ENCODE results near the gene UCP1.
A peak's percentile ranks its signal among the peaks of the same experiment; 100 is the strongest.

Gene UCP1, protein sequence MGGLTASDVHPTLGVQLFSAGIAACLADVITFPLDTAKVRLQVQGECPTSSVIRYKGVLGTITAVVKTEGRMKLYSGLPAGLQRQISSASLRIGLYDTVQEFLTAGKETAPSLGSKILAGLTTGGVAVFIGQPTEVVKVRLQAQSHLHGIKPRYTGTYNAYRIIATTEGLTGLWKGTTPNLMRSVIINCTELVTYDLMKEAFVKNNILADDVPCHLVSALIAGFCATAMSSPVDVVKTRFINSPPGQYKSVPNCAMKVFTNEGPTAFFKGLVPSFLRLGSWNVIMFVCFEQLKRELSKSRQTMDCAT

DNA sequence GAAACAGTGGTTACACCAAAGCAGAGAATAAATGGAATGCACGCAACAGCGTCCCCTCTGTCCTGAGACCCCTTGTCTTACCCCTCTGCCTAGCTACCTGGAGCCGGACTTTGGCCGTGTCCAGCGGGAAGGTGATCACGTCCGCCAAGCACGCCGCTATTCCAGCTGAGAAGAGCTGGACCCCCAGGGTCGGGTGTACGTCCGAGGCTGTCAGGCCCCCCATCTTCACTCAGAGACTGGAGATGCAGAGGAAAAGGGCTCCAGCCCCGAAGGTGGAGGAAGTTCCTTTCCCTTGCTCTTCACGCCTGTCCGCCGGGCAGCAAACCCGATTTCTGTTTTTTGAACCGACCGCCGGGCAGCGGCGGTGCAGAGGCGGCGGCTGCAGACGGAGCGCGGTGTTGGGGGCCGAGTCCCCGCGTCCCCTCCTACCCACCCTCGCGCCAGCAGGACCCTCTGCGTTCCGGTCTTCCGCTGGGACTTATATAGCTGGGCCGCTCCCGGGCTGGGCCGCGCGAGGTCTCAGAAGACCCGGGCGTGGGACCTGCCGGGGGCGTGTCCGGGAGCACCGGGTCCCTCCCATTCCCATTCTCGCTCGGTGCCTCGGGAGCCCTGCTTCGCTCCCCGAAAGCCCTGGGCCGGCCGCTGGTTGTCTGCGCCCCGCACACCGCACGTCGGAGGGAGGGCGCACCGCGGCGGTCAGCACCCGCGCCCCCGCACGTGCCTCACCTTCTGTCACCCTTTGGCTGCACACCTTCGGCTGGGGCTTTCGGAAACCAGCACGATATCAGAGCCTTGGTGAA is at the start of gene UCP1:
TSS of gene UCP1 (minus strand) at position 455 of the 800 bp plus-strand sequence. CDS start at position 223, 232 bp downstream.
- Histone ChIP-seq H3K36me3 (ENCODE audit: control insufficient read depth, insufficient read depth, low read length, severe bottlenecking) (no peaks in the 10 kb centered on the region), H3K4me3 (ENCODE audit: low read length) (peak within 1 kb of the TSS; percentile 77), H3K4me1 (ENCODE audit: control insufficient read depth, insufficient read depth, low read length) (peaks cover 18% of the 10 kb centered on the region), H3K27me3 (replicated peaks; ENCODE audit: control insufficient read depth, insufficient read depth, low read length) (peaks cover 56% of the 10 kb centered on the region), H3K9me3 (ENCODE audit: control insufficient read depth, low read length) (peaks cover 27% of the 10 kb centered on the region), H3K9ac (ENCODE audit: low read length) (no peak within 1 kb of the TSS)
- peak; percentile 30 for DNase-seq (ENCODE audit: low read depth)

DNA sequence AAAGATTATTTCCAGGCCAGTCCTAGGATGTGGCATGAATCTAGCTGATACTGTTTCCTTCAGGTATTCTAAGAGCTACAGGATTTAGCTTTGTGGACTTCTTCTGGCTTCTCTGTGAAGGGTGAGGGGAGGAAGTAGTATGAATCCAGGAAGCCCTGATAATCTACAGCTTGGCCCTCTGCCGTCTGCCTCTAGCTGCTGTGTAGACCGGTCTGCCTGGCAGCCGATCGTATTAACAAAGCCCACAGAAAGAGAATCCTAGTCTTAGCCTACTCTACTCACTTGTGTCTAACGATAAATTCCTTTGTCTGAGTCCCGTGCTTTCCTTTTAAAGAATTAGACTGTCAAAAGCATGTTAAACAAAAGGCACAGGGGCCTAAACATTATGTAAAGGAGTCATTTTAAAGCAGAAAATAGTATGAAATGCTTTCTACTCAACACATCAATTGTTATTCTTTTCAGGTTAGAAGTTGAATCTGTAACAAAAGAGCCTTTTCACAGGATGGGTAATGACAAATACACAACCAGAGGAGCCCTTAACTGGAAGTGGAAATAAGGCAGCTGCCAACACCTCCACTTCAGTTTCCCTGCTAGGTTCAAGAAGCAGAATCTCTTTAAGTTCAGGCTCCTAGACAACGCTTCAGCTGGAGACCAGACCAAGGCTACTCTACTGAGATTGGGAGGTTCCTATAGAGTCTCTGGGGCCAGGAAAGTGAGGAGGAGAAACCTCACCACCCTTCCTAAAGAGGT is 48.9 kb upstream of the UCP1 start:
- DNase-seq (ENCODE audit: low read depth): no peak
- Histone ChIP-seq H3K4me3 (ENCODE audit: low read length) (no peak overlapping the region), H3K9ac (ENCODE audit: low read length) (no peak overlapping the region), H3K27me3 (replicated peaks; ENCODE audit: control insufficient read depth, insufficient read depth, low read length) (no peaks in the 10 kb centered on the region), H3K9me3 (ENCODE audit: control insufficient read depth, low read length) (no peaks in the 10 kb centered on the region), H3K4me1 (ENCODE audit: control insufficient read depth, insufficient read depth, low read length) (no peaks in the 10 kb centered on the region), H3K36me3 (ENCODE audit: control insufficient read depth, insufficient read depth, low read length, severe bottlenecking) (peaks cover 12% of the 10 kb centered on the region)

DNA sequence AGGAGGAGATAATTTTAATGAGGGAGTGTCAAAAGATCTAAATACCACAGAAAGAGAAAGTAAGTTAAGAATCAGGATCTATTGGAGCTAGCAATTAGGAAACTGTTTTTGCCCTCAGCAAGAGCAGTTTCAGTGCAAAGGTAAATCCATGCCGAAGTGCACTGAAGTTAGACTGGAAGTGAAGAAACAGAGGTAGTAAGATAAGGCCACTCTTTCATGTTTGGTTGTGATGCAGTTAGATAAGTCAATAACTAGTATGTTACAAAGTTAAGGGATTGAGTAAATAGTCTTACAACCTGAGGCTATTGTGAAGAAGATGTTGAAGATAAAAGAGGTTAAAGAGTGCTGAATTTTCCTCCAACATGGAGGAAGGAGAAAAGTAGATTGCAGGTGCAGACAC is 46.7 kb upstream of the UCP1 start:
- no peaks in the 10 kb centered on the region for H3K36me3 ChIP-seq (ENCODE audit: control insufficient read depth, insufficient read depth, low read length, severe bottlenecking)
- H3K9me3 ChIP-seq (ENCODE audit: control insufficient read depth, low read length): no peaks in the 10 kb centered on the region
- H3K4me3 ChIP-seq (ENCODE audit: low read length): no peak overlapping the region
- H3K4me1 ChIP-seq (ENCODE audit: control insufficient read depth, insufficient read depth, low read length): no peaks in the 10 kb centered on the region
- no peaks in the 10 kb centered on the region for H3K27me3 ChIP-seq (replicated peaks; ENCODE audit: control insufficient read depth, insufficient read depth, low read length)
- no peak overlapping the region for H3K9ac ChIP-seq (ENCODE audit: low read length)
- DNase-seq (ENCODE audit: low read depth): no peak

DNA sequence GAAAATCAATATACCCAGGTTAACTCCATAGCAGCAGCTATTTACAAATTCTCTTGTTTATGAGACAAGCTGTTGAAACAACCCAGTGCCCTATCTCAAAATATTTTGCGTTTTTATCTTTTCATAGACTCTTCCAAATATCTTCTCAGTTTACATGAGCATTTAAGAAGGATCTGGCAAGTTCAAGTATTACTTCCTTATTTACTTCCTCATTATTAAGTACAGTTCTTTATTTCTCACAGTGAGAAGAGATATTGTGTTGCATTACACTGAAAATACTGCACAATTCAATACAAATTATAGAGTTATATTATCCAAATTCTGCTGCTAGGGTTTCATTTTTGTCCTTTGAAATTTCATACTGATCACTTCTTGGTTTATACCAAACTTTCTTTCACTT is 43.6 kb upstream of the UCP1 start:
- H3K9me3 ChIP-seq (ENCODE audit: control insufficient read depth, low read length): no peaks in the 10 kb centered on the region
- no peaks in the 10 kb centered on the region for H3K36me3 ChIP-seq (ENCODE audit: control insufficient read depth, insufficient read depth, low read length, severe bottlenecking)
- H3K4me1 ChIP-seq (ENCODE audit: control insufficient read depth, insufficient read depth, low read length): no peaks in the 10 kb centered on the region
- no peak overlapping the region for H3K9ac ChIP-seq (ENCODE audit: low read length)
- no peak for DNase-seq (ENCODE audit: low read depth)
- no peak overlapping the region for H3K4me3 ChIP-seq (ENCODE audit: low read length)
- no peaks in the 10 kb centered on the region for H3K27me3 ChIP-seq (replicated peaks; ENCODE audit: control insufficient read depth, insufficient read depth, low read length)

GRCh38 chr4:140611854-140612253 is 43.1 kb upstream of the UCP1 start:
- H3K4me3 ChIP-seq (ENCODE audit: low read length): no peak overlapping the region
- no peaks in the 10 kb centered on the region for H3K4me1 ChIP-seq (ENCODE audit: control insufficient read depth, insufficient read depth, low read length)
- H3K9me3 ChIP-seq (ENCODE audit: control insufficient read depth, low read length): no peaks in the 10 kb centered on the region
- H3K27me3 ChIP-seq (replicated peaks; ENCODE audit: control insufficient read depth, insufficient read depth, low read length): no peaks in the 10 kb centered on the region
- H3K36me3 ChIP-seq (ENCODE audit: control insufficient read depth, insufficient read depth, low read length, severe bottlenecking): no peaks in the 10 kb centered on the region
- no peak for DNase-seq (ENCODE audit: low read depth)
- H3K9ac ChIP-seq (ENCODE audit: low read length): no peak overlapping the region

DNA sequence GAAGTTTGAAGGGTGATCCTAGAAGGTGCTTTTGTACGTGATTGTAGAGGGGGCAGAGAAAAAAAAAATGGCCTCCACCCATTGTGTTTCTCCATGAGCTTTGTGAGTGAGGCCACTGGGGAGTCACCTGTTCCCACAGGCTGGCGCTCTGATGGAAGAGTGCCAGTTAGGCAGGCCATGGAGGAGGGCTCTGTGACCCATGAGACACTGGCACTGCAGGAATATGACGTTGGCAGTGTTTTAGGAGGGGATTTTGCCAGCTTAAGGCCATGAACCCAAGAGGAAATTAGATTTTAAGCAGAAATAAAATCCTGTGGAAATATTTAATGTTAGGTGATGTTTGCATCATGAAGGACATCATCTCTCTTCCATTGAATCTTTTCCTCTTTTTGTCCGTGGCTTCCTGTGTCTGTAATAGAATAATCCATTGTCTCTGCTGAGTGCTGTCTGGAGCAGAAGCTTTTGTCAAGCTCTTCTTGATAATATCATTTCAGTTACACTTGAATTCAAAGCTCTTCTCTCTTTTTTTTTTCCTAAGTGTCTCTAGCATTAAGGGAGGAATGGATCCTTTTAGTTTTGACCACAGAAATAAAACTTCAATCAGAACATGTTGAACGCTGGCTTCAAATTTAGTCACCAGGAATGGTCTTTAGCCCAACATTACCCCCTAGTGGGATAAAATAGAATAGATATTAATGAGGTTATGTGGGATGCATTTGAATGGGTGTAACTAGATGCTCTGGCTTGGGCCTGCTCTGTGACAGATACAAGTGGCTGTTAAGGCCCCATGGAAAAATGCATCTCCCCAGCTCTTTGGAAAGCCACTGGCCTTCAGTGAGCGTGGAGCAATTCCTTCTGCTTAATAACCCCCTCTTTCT is 41.0 kb upstream of the UCP1 start:
- no peak overlapping the region for H3K9ac ChIP-seq (ENCODE audit: low read length)
- H3K27me3 ChIP-seq (replicated peaks; ENCODE audit: control insufficient read depth, insufficient read depth, low read length): peaks cover 7% of the 10 kb centered on the region
- H3K4me3 ChIP-seq (ENCODE audit: low read length): no peak overlapping the region
- no peaks in the 10 kb centered on the region for H3K36me3 ChIP-seq (ENCODE audit: control insufficient read depth, insufficient read depth, low read length, severe bottlenecking)
- H3K4me1 ChIP-seq (ENCODE audit: control insufficient read depth, insufficient read depth, low read length): no peaks in the 10 kb centered on the region
- no peaks in the 10 kb centered on the region for H3K9me3 ChIP-seq (ENCODE audit: control insufficient read depth, low read length)
- peak; percentile 80 for DNase-seq (ENCODE audit: low read depth)

GRCh38 chr4:140607852-140608251 is 39.1 kb upstream of the UCP1 start:
- H3K4me1 ChIP-seq (ENCODE audit: control insufficient read depth, insufficient read depth, low read length): no peaks in the 10 kb centered on the region
- H3K9ac ChIP-seq (ENCODE audit: low read length): no peak overlapping the region
- no peaks in the 10 kb centered on the region for H3K9me3 ChIP-seq (ENCODE audit: control insufficient read depth, low read length)
- H3K36me3 ChIP-seq (ENCODE audit: control insufficient read depth, insufficient read depth, low read length, severe bottlenecking): no peaks in the 10 kb centered on the region
- no peak overlapping the region for H3K4me3 ChIP-seq (ENCODE audit: low read length)
- peaks cover 9% of the 10 kb centered on the region for H3K27me3 ChIP-seq (replicated peaks; ENCODE audit: control insufficient read depth, insufficient read depth, low read length)
- no peak for DNase-seq (ENCODE audit: low read depth)

GRCh38 chr4:140604544-140604943 is 35.8 kb upstream of the UCP1 start:
- H3K36me3 ChIP-seq (ENCODE audit: control insufficient read depth, insufficient read depth, low read length, severe bottlenecking): no peaks in the 10 kb centered on the region
- no peaks in the 10 kb centered on the region for H3K9me3 ChIP-seq (ENCODE audit: control insufficient read depth, low read length)
- no peak overlapping the region for H3K9ac ChIP-seq (ENCODE audit: low read length)
- H3K27me3 ChIP-seq (replicated peaks; ENCODE audit: control insufficient read depth, insufficient read depth, low read length): peaks cover 16% of the 10 kb centered on the region
- no peak overlapping the region for H3K4me3 ChIP-seq (ENCODE audit: low read length)
- no peak for DNase-seq (ENCODE audit: low read depth)
- no peaks in the 10 kb centered on the region for H3K4me1 ChIP-seq (ENCODE audit: control insufficient read depth, insufficient read depth, low read length)

DNA sequence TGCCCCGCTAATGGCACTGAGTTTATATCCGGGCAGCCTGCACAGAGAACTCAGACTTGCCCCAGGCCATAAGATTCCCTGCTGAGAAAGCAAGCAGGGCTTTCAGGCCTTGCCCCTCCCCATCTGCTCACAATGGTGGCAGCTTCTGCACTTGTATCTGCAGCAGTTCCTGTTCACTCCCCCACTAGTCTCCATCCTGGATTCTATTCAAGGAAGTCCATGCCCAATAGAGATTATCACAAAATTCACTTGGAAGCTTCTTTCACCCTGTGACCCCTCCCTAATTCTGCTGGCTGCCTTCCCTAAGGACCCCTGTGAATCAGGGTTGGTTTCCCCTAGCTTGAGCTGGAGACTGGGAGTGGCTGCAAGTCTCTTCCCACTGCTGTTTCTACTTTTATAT is 34.5 kb upstream of the UCP1 start:
- Histone ChIP-seq H3K9me3 (ENCODE audit: control insufficient read depth, low read length) (no peaks in the 10 kb centered on the region), H3K9ac (ENCODE audit: low read length) (no peak overlapping the region), H3K4me1 (ENCODE audit: control insufficient read depth, insufficient read depth, low read length) (no peaks in the 10 kb centered on the region), H3K27me3 (replicated peaks; ENCODE audit: control insufficient read depth, insufficient read depth, low read length) (peaks cover 16% of the 10 kb centered on the region), H3K4me3 (ENCODE audit: low read length) (no peak overlapping the region), H3K36me3 (ENCODE audit: control insufficient read depth, insufficient read depth, low read length, severe bottlenecking) (no peaks in the 10 kb centered on the region)
- DNase-seq (ENCODE audit: low read depth): no peak

DNA sequence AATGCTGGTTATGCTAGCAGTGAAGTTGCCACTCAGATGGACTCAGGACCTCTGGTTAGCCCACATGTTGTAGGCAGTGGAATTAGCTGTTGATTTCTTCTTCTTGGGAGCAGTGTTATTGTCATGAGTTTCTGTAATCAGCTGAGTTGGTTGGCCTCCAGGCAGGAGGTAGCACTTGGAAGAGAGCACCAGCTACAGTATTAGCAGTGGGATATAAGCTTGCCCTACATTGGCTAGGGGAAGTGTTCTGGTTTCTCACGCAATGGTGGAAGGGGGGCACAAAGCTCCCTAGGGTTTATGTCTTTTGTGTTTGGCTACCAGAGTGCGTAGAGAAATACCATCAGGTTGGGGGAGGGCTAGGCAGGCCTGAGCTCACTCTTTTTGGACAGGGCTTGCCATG is 34.0 kb upstream of the UCP1 start:
- H3K36me3 ChIP-seq (ENCODE audit: control insufficient read depth, insufficient read depth, low read length, severe bottlenecking): no peaks in the 10 kb centered on the region

More for the DNA sequence above, 34.0 kb upstream of the UCP1 start:
- H3K9ac ChIP-seq (ENCODE audit: low read length): no peak overlapping the region
- H3K4me1 ChIP-seq (ENCODE audit: control insufficient read depth, insufficient read depth, low read length): no peaks in the 10 kb centered on the region
- H3K27me3 ChIP-seq (replicated peaks; ENCODE audit: control insufficient read depth, insufficient read depth, low read length): peaks cover 16% of the 10 kb centered on the region
- no peak for DNase-seq (ENCODE audit: low read depth)
- no peaks in the 10 kb centered on the region for H3K9me3 ChIP-seq (ENCODE audit: control insufficient read depth, low read length)
- no peak overlapping the region for H3K4me3 ChIP-seq (ENCODE audit: low read length)

All from adipocyte (in vitro differentiated cells).